ENCODE data around the gene HSFX2.
"Not testable (repeated sequence)": the region's sequence is repeated elsewhere in the genome, so short reads cannot be mapped to it uniquely, and the experiment has no call there.

GRCh38 chrX:149551939-149552248 is 43.2 kb downstream of the HSFX2 start:
- TF ChIP-seq CTCF (CRISPR knock-in tag; IDR thresholded peaks at IDR 0.05); POLR2A (IDR thresholded peaks at IDR 0.05; ENCODE audit: insufficient read depth in 1 of 2, low read depth in 2 of 2, low read length in 2 of 2); EZH2 (conservative IDR thresholded peaks at IDR 0.05; ENCODE audit: low read depth, low read length); NFYC (CRISPR knock-in tag; IDR thresholded peaks at IDR 0.05); SRF (IDR thresholded peaks at IDR 0.05; ENCODE audit: low read depth, low read length); TCF7L2 (IDR thresholded peaks at IDR 0.05; ENCODE audit: low read depth, low read length); HHEX (CRISPR knock-in tag; IDR thresholded peaks at IDR 0.05); ZBTB33 (CRISPR knock-in tag; IDR thresholded peaks at IDR 0.05); ZNF770 (CRISPR knock-in tag; IDR thresholded peaks at IDR 0.05); HDAC6 (IDR thresholded peaks at IDR 0.05; ENCODE audit: low read depth, low read length); POLR2AphosphoS5 (IDR thresholded peaks at IDR 0.05; ENCODE audit: low read depth, low read length): not testable (repeated sequence)
